ENCODE data around the gene DENND1A. TPM values are rescaled to one million over a fixed set of nuclear protein-coding genes. Genes with fewer than 3 reads are reported as not detected.

The DENND1A gene
- total and polyA plus RNA-seq, 2 experiments from 2014 or later = 13.1 to 28.7 TPM

- H3K4me3 Mint-ChIP-seq = no peak overlapping the region
- no peaks in the 10 kb centered on the region; the same call in 2 of the 3 replicates for H3K9me3 Mint-ChIP-seq
- H3K27me3 Mint-ChIP-seq (ENCODE audit: insufficient read depth, low read depth, poor library complexity) = peaks cover 4% of the 10 kb centered on the region
These were observed 448.6 kb downstream of the DENND1A start for GRCh38 chr9:123481209-123481865.

GRCh38 chr9:123480791-123481190, 449.1 kb downstream of the DENND1A start:
- H3K9me2 ChIP-seq (ENCODE audit: insufficient read depth) = no peaks in the 10 kb centered on the region; the same call in 1 of the 2 replicates
- no peak overlapping the region for H3K27ac ChIP-seq (ENCODE audit: low read depth)
- H3K4me3 ChIP-seq = no peak overlapping the region
- no peak overlapping the region for H2AFZ ChIP-seq
- no peaks in the 10 kb centered on the region for H3K27me3 ChIP-seq (ENCODE audit: insufficient read depth)
- Mint-ChIP-seq H3K4me1 (peaks cover 39% of the 10 kb centered on the region), H3K4me3 (no peak overlapping the region), H3K9me3 (no peaks in the 10 kb centered on the region; the same call in 2 of the 3 replicates), H3K27ac (no peak overlapping the region), H3K36me3 (ENCODE audit: low read depth) (no peaks in the 10 kb centered on the region), H3K27me3 (ENCODE audit: insufficient read depth, low read depth, poor library complexity) (peaks cover 4% of the 10 kb centered on the region)
- no peaks in the 10 kb centered on the region for H3K36me3 ChIP-seq (ENCODE audit: insufficient read depth)
- TF ChIP-seq REST (IDR thresholded peaks at IDR 0.05; ENCODE audit: unreplicated experiment) (no peak), CREB1 (CRISPR knock-in tag; IDR thresholded peaks at IDR 0.05; ENCODE audit: low read depth) (no peak), ETS1 (IDR thresholded peaks at IDR 0.05) (no peak), STAT1 (IDR thresholded peaks at IDR 0.05; ENCODE audit: unreplicated experiment) (no peak), EZH2phosphoT487 (IDR thresholded peaks at IDR 0.05; ENCODE audit: unreplicated experiment) (no peak), ZNF331 (CRISPR knock-in tag; IDR thresholded peaks at IDR 0.05; ENCODE audit: low read depth) (no peak)
- H3F3A ChIP-seq (replicated peaks; ENCODE audit: low read depth) = no peaks in the 10 kb centered on the region
- no peak for ATAC-seq
- H4K20me1 ChIP-seq (replicated peaks; ENCODE audit: insufficient read depth) = peaks cover 5% of the 10 kb centered on the region; the same call in 1 of the 2 replicates
- peaks cover 35% of the 10 kb centered on the region for H3K4me1 ChIP-seq (ENCODE audit: insufficient read depth)
- H3K79me2 ChIP-seq (replicated peaks; ENCODE audit: insufficient read depth) = no peaks in the 10 kb centered on the region
- no peak for DNase-seq (ENCODE audit: low spot score)
- H3K4me2 ChIP-seq = peak overlapping the region; percentile 55

More at GRCh38 chr9:123481209-123481865, 448.6 kb downstream of the DENND1A start:
- H3K27me3 ChIP-seq (ENCODE audit: insufficient read depth) = no peaks in the 10 kb centered on the region
- H3K36me3 ChIP-seq (ENCODE audit: insufficient read depth) = no peaks in the 10 kb centered on the region
- no peak for DNase-seq (ENCODE audit: low spot score)
- H3K36me3 Mint-ChIP-seq (ENCODE audit: low read depth) = no peaks in the 10 kb centered on the region
- no peak overlapping the region for H3K27ac ChIP-seq (ENCODE audit: low read depth)
- peaks cover 39% of the 10 kb centered on the region for H3K4me1 Mint-ChIP-seq
- no peak overlapping the region for H3K4me3 ChIP-seq
- TF ChIP-seq CREB1 (CRISPR knock-in tag; IDR thresholded peaks at IDR 0.05; ENCODE audit: low read depth) (no peak), CTCF (conservative IDR thresholded peaks at IDR 0.05; ENCODE audit: low read depth in 2 of 2) (0 out of 4 replicates have a peak, but pooled peaks of 1 of the 2 experiments have one; percentile 0)
- no peaks in the 10 kb centered on the region; the same call in 1 of the 2 replicates for H3K9me2 ChIP-seq (ENCODE audit: insufficient read depth)
- H3K27ac Mint-ChIP-seq = no peak overlapping the region
- ATAC-seq = no peak
- no peaks in the 10 kb centered on the region for H3K79me2 ChIP-seq (replicated peaks; ENCODE audit: insufficient read depth)
- H3F3A ChIP-seq (replicated peaks; ENCODE audit: low read depth) = no peaks in the 10 kb centered on the region
- H4K20me1 ChIP-seq (replicated peaks; ENCODE audit: insufficient read depth) = peaks cover 5% of the 10 kb centered on the region; the same call in 1 of the 2 replicates
- 0 out of 2 replicates have a peak overlapping the region, but pooled peaks have one; percentile 55 for H3K4me2 ChIP-seq
- peaks cover 35% of the 10 kb centered on the region for H3K4me1 ChIP-seq (ENCODE audit: insufficient read depth)
- no peak overlapping the region for H2AFZ ChIP-seq
